ENCODE data around the gene CHID1. TPM values are rescaled to one million over a fixed set of nuclear protein-coding genes. Genes with fewer than 3 reads are reported as not detected.

CHID1 gene
- total and polyA plus RNA-seq, 2 of the 8 experiments (the other 6 are each of a cell fraction or from before 2014, with no cell fraction given) = 81.2 to 88.5 TPM

GRCh38 chr11:953512-953911 is 42.9 kb upstream of the CHID1 start:
- Histone ChIP-seq H2BK12ac (ENCODE audit: low read depth, low read length) (no peak overlapping the region), H3K23ac (ENCODE audit: insufficient read length) (no peak overlapping the region), H3K23me2 (ENCODE audit: low read depth, low read length) (peaks cover 2% of the 10 kb centered on the region; the same call in 1 of the 2 replicates), H3K79me1 (ENCODE audit: low read depth, low read length) (peaks cover 21% of the 10 kb centered on the region), H3K18ac (ENCODE audit: extremely low read depth, low read length) (no peak overlapping the region), H3K79me2 (ENCODE audit: control insufficient read depth in 1 of 2, insufficient read depth in 2 of 2, low read length in 2 of 2) (peaks cover 2 to 61% of the 10 kb centered on the region in 2 experiments; a peak in 3 of 4 replicates), H4K8ac (ENCODE audit: extremely low read depth, insufficient read depth, low read length) (no peak overlapping the region), H3K4me1 (replicated peaks in 1 of 4; ENCODE audit: control insufficient read depth in 3 of 4, insufficient read depth in 4 of 4, low read length in 3 of 4) (peaks cover 0 to 17% (median 7%) of the 10 kb centered on the region in 4 experiments; a peak in 4 of 7 replicates), H3K9ac (replicated peaks in 1 of 4; ENCODE audit: extremely low read depth in 1 of 4, low read depth in 3 of 4, low read length in 3 of 4) (no peak overlapping the region), H2AK5ac (ENCODE audit: low read depth, low read length) (no peak overlapping the region), H3K14ac (ENCODE audit: insufficient read length) (no peak overlapping the region), H3K4ac (replicated peaks; ENCODE audit: insufficient read length, low read depth, low read length) (no peak overlapping the region), H3K56ac (replicated peaks; ENCODE audit: insufficient read length, low read depth, low read length) (no peak overlapping the region), H4K5ac (ENCODE audit: insufficient read length, low read depth, low read length) (no peak overlapping the region), H4K20me1 (replicated peaks in 1 of 2; ENCODE audit: control insufficient read depth in 1 of 2, insufficient read depth in 2 of 2, low read length in 2 of 2) (peaks cover 5 to 26% of the 10 kb centered on the region in 2 experiments), H2BK120ac (replicated peaks; ENCODE audit: low read depth, low read length) (no peak overlapping the region), H2BK5ac (ENCODE audit: low read depth, low read length) (no peak overlapping the region), H2BK15ac (ENCODE audit: low read length) (no peak overlapping the region), H2BK20ac (ENCODE audit: low read length) (no peak overlapping the region), H3K4me3 (ENCODE audit: extremely low read depth in 1 of 4, insufficient read depth in 2 of 4, low read depth in 3 of 4, low read length in 4 of 4) (no peak overlapping the region), H3K27me3 (replicated peaks in 1 of 4; ENCODE audit: control insufficient read depth in 3 of 4, extremely low read depth in 1 of 4, insufficient read depth in 3 of 4, low read length in 3 of 4) (no peaks in the 10 kb centered on the region), H3K36me3 (ENCODE audit: control insufficient read depth in 2 of 4, insufficient read depth in 4 of 4, low read length in 3 of 4) (no peaks in the 10 kb centered on the region), H3K4me2 (ENCODE audit: insufficient read depth in 1 of 2, low read depth in 2 of 2, low read length in 2 of 2) (no peak overlapping the region), H4K91ac (replicated peaks; ENCODE audit: insufficient read length, low read length) (no peak overlapping the region), H3K27ac (ENCODE audit: low read depth, low read length) (no peak overlapping the region), H2AFZ (ENCODE audit: low read length) (no peak overlapping the region), H3K9me3 (ENCODE audit: insufficient read depth in 2 of 2, low read depth in 1 of 2, low read length in 1 of 2) (no peaks in the 10 kb centered on the region)
- POLR2A ChIA-PET (ENCODE audit: partially characterized antibody) = interaction anchor here (1.3 to 6.2 kb wide), 3 partner anchors 9 to 24 kb away, joined by 3 to 45 read pairs (median 3); no protein-coding TSS in a partner anchor
- CTCF ChIA-PET (ENCODE audit: partially characterized antibody) = interaction anchor here (0.6 to 2.9 kb wide), 8 partner anchors 8 to 72 kb away, joined by 3 to 23 read pairs (median 4); partner anchors contain the start of gene AP2A2
- WGBS, 2 experiments (ENCODE audit: extremely low coverage in 1 of 2, insufficient coverage in 1 of 2, insufficient read length in 1 of 2, insufficient replicate concordance in 2 of 2, low coverage in 1 of 2, low lambda C conversion rate in 2 of 2, missing lambda C conversion rate in 1 of 2) = 79% methylated on average over 10 of the region's 13 CpGs; no CpG with 5 or more reads in 1 of the 2 experiments
- FAIRE-seq (no peak), DNase-seq (ENCODE audit: low read depth in 1 of 2, low spot score in 2 of 2) (no peak)
- TF ChIP-seq TAF1 (IDR thresholded peaks at IDR 0.05; ENCODE audit: low read depth, low read length) (no peak), RFX5 (IDR thresholded peaks at IDR 0.05; ENCODE audit: borderline replicate concordance, low read depth, low read length) (no peak), EP300 (IDR thresholded peaks at IDR 0.05; ENCODE audit: borderline replicate concordance in 1 of 2, low read depth in 2 of 2, low read length in 2 of 2) (no peak), CBX8 (IDR thresholded peaks at IDR 0.05; ENCODE audit: borderline replicate concordance, low read depth, low read length) (no peak), SP1 (IDR thresholded peaks at IDR 0.05; ENCODE audit: low read depth, low read length) (no peak), CTCF (IDR thresholded peaks at IDR 0.05; ENCODE audit: control extremely low read depth in 1 of 3, insufficient read depth in 1 of 3, low read depth in 1 of 3, low read length in 3 of 3) (no peak), RAD21 (IDR thresholded peaks at IDR 0.05 in 1 of 2, conservative IDR thresholded peaks at IDR 0.05 in 1 of 2; ENCODE audit: low read depth in 2 of 2, low read length in 2 of 2) (no peak), GTF2F1 (IDR thresholded peaks at IDR 0.05; ENCODE audit: borderline replicate concordance, low read depth, low read length) (no peak), KDM5A (IDR thresholded peaks at IDR 0.05; ENCODE audit: low read length) (no peak), SP4 (IDR thresholded peaks at IDR 0.05; ENCODE audit: low read length) (no peak), POLR2AphosphoS5 (IDR thresholded peaks at IDR 0.05; ENCODE audit: low read depth, low read length) (no peak)
